Stomach (tissue), 9 donors: ENCODE results near the gene APP. TPM values are rescaled to one million over a fixed set of nuclear protein-coding genes. Genes with fewer than 3 reads are reported as not detected.
"Not testable (repeated sequence)": the region's sequence is repeated elsewhere in the genome, so short reads cannot be mapped to it uniquely, and the experiment has no call there.

Source experiments
- DNase-seq, 2 donors: peaks; one replicate each; pipeline versions ENCODE4 v3.0.0 to v3.0.0-alpha.2; 2013 to 2019
- H3K27ac ChIP-seq, 5 donors: fragments of 200-600 bp in 4 of 5; sonication (generic) in 4 of 5; one replicate each; pipeline ENCODE4 v1.5.1; 2013 to 2019; ENCODE audit warnings: mild to moderate bottlenecking in 1 of 5, moderate library complexity in 1 of 5
- H3K27me3 ChIP-seq, 3 donors: fragments of 200-600 bp; sonication (generic); one replicate each; pipeline ENCODE4 v1.5.1; 2017 to 2019; ENCODE audit warnings: mixed run types in 1 of 3
- H3K36me3 ChIP-seq, 4 donors: fragments of 200-600 bp; sonication (generic); 1 replicate in 3 of 4; 2 replicates in 1 of 4; pipeline ENCODE4 v1.5.1; 2016 to 2019
- H3K4me1 ChIP-seq, 4 donors: fragments of 200-600 bp; sonication (generic); one replicate each; pipeline ENCODE4 v1.5.1; 2016 to 2019
- H3K4me3 ChIP-seq, 4 donors: fragments of 200-600 bp; sonication (generic) in 3 of 4; one replicate each; pipeline ENCODE4 v1.5.1; 2016 to 2019; ENCODE audit warnings: mild to moderate bottlenecking in 1 of 4
- H3K9me3 ChIP-seq, 4 donors: fragments of 200-600 bp; sonication (generic); one replicate each; pipeline ENCODE4 v1.5.1; 2016 to 2019
- EP300 ChIP-seq: sonication (generic); formaldehyde crosslinking; IDR thresholded peaks from one replicate; pipeline ENCODE4 v1.6.1; 2017; ENCODE audit warnings: antibody characterized with exemption
- POLR2A ChIP-seq, 4 donors: fragments of 450-650 bp; IDR thresholded peaks; one replicate each; pipeline ENCODE4 v1.6.1; 2016; ENCODE audit warnings: antibody characterized with exemption in 4 of 4, control low read depth in 2 of 4, mild to moderate bottlenecking in 1 of 4, moderate library complexity in 1 of 4
- POLR2AphosphoS5 ChIP-seq, 3 donors: sonication (generic); formaldehyde crosslinking; IDR thresholded peaks; one replicate each; pipeline ENCODE4 v1.6.1; 2016; ENCODE audit warnings: antibody characterized with exemption in 3 of 3
- WGBS, 5 donors: extraction: QIAGEN DNeasy Blood & Tissue Kit in 3 of 5; methylation state at CpG; one replicate each; pipeline versions ENCODE4 v1.1.5 to v1.1.7; 2013 to 2018; 5-methylcytosine and 5-hydroxymethylcytosine counted together
- intact Hi-C: fragments of 100-400 bp; cut with DNase I; formaldehyde crosslinking; loops from one replicate; pipeline ENCODE4 v1.15.1; 2023; ENCODE audit warnings: low total_unique reads
- polyA plus RNA-seq, 3 donors: library from polyadenylated mRNA; stranded (reverse); fragments of 200-250 nt; gene quantifications; one replicate each; pipeline ENCODE4 v1.2.3, GENCODE V29; 2013
- total RNA-seq, 5 donors: library from RNA; depleted of rRNA; stranded (reverse); fragments of >200 nt; gene quantifications; one replicate each; pipeline versions ENCODE4 v1.1.0 to v1.2.3, GENCODE V29; 2014 to 2016
- TF ChIP-seq, protein P1 (sequence below), 7 experiments: fragments of 450-650 bp in 4 of 7; fragments of 200-600 bp in 3 of 7; sonication (generic) in 3 of 7; IDR thresholded peaks; one replicate each; pipeline ENCODE4 v1.5.1; 2016 to 2019; ENCODE audit warnings: antibody characterized with exemption in 7 of 7, control low read depth in 2 of 7, mild to moderate bottlenecking in 1 of 7
- donor health status: healthy with polysubstance abuse.
- donor health status: Bipolar disorder and iron deficiency.
- donor health status: healthy.

Gene APP
- total and polyA plus RNA-seq, 8 donors, result 41.2 to 408 (median 200) TPM

DNA sequence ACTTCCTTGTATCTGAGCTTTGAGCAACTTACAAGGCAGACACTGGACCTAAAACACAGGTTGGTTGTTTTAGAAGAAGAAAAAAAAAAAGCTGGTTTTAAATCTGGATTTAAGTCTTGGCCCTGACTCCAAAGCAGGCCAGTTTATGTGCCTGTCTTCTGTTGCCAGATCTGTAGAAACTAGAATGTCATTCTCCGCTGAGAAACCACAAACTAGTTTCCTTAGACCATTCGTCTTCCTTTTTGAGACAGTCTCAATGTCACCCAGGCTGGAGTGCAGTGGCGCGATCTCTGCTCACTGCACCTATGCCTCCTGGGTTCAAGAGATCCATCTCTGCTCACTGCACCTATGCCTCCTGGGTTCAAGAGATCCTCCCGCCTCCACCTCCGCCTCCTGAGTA is 33.9 kb downstream of the APP start:
- intact Hi-C loops, result no loop called here
- Histone ChIP-seq H3K9me3 (no peaks in the 10 kb centered on the region), H3K27ac (no peak overlapping the region), H3K4me3 (no peak overlapping the region), H3K36me3 (no peaks in the 10 kb centered on the region), H3K27me3 (no peaks in the 10 kb centered on the region), H3K4me1 (peaks cover 18 to 55% (median 36%) of the 10 kb centered on the region in 4 donors)
- DNase-seq, result no peak
- WGBS, 5 donors, result 61 to 69% (median 68%) methylated on average over 6 of the region's 6 CpGs
- TF ChIP-seq EP300 (no peak), POLR2AphosphoS5 (IDR thresholded peaks at IDR 0.05) (no peak), POLR2A (IDR thresholded peaks at IDR 0.05) (no peak)
- TF ChIP-seq, protein P1, sequence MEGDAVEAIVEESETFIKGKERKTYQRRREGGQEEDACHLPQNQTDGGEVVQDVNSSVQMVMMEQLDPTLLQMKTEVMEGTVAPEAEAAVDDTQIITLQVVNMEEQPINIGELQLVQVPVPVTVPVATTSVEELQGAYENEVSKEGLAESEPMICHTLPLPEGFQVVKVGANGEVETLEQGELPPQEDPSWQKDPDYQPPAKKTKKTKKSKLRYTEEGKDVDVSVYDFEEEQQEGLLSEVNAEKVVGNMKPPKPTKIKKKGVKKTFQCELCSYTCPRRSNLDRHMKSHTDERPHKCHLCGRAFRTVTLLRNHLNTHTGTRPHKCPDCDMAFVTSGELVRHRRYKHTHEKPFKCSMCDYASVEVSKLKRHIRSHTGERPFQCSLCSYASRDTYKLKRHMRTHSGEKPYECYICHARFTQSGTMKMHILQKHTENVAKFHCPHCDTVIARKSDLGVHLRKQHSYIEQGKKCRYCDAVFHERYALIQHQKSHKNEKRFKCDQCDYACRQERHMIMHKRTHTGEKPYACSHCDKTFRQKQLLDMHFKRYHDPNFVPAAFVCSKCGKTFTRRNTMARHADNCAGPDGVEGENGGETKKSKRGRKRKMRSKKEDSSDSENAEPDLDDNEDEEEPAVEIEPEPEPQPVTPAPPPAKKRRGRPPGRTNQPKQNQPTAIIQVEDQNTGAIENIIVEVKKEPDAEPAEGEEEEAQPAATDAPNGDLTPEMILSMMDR (IDR thresholded peaks at IDR 0.05), result no peak

DNA sequence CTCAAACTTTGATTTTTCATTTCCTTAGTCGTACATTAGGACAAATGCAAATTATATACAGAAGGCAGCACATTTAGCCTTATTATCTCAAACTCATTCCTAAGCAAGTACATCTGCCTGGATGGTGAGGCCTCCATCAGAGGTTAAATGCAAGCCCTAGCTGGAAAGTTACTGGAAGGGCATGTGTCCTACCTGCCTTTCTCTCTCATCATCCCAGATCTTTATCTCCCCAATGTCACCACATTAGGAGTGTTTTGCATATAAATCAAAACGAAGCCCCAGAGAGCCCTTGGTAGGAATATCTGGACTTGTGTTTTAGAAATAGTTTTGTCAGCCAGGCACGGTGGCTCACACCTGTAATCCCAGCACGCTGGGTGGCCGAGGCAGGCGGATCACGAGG is 35.0 kb downstream of the APP start:
- no peak for DNase-seq
- Histone ChIP-seq H3K36me3 (no peaks in the 10 kb centered on the region), H3K27me3 (no peaks in the 10 kb centered on the region), H3K4me1 (peaks cover 15 to 46% (median 32%) of the 10 kb centered on the region in 4 donors), H3K27ac (no peak overlapping the region), H3K4me3 (no peak overlapping the region), H3K9me3 (no peaks in the 10 kb centered on the region)
- intact Hi-C loops, result no loop called here
- TF ChIP-seq EP300, result no peak
- 92 to 97% (median 94%) methylated on average over 7 of the region's 7 CpGs for WGBS, 5 donors

DNA sequence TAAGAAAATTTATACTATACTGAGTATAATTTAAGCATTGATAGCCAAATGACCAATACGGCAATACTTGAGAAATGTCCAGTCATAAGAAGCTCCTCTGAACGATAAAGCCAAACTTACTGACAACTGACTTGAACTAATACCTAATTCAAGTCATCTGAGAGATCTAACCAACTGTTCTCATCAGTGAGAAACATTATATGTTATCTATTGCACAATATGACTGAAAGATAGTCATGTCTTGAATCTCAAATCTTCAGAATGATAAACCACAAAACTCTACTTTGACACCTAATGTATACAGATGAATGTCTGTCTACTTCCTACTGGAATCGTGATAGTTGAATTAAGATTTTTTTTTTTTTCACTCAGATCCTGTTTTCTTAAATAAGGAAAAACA is 39.0 kb downstream of the APP start:
- TF ChIP-seq POLR2AphosphoS5 (IDR thresholded peaks at IDR 0.05) (no peak), POLR2A (IDR thresholded peaks at IDR 0.05) (no peak), EP300 (no peak)
- TF ChIP-seq, protein P1 (IDR thresholded peaks at IDR 0.05), result no peak
- WGBS, 5 donors, result 79 to 88% (median 83%) methylated on average over 3 of the region's 3 CpGs
- Histone ChIP-seq H3K9me3 (no peaks in the 10 kb centered on the region), H3K27me3 (no peaks in the 10 kb centered on the region), H3K27ac (no peak overlapping the region), H3K36me3 (no peaks in the 10 kb centered on the region), H3K4me3 (no peak overlapping the region), H3K4me1 (peaks cover 0 to 53% (median 16%) of the 10 kb centered on the region in 4 donors)
- intact Hi-C loops, result no loop called here
- DNase-seq, result no peak

DNA sequence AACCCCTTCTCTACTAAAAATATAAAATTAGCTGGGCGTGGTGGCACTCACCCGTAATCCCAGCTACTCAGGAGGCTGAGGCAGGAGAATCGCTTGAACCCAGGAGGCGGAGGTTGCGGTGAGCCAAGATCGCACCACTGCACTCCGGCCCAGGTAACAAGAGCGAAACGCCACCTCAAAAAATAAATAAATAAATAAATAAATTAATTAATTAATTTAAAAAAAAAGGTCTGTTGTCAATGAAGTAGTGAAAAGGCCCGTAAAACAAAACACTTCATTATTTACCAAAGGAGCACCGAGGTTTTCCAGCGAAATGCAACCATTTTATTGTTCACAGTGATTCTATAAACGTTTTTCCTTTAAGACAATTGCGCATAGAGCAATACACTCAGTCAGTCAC is 39.5 kb downstream of the APP start:
- WGBS, 5 donors, result 88 to 89% (median 89%) methylated on average over 14 of the region's 14 CpGs
- H3K9me3 ChIP-seq, H3K36me3 ChIP-seq, H3K27ac ChIP-seq, H3K27me3 ChIP-seq, DNase-seq, H3K4me3 ChIP-seq, intact Hi-C loops: not testable (repeated sequence)
- H3K4me1 ChIP-seq, result peaks cover 0 to 54% (median 15%) of the 10 kb centered on the region in 4 donors

DNA sequence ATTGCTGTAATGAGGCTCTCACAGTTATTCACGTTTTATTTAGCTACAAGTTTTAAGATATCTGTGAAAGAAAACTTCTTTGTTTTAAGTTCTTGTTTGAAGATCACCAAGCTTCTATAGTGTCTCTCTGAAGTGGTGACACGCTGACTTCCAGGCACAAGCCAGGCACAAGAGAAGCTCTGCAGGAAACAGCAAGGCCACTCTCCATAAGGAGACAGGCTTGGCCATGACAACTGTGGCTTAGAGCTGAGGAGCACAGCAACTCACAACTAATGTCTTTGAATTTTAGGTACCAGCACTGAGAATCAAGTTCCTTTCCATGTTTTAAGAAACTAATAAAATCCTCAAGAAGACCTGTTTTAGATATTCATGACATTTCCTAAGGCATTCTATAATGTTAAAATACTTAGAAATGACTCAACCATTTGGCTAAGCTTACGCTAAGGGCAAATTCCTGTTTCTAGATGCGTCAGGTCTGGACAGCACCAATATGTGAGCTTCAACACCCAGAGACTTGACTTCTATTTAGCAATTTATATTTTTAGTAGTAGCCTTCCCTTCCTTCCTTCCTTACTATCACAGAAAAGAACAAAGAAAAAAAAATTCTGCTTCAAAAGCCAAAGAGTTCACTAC is 40.2 kb downstream of the APP start:
- intact Hi-C loops, result no loop called here
- H3K36me3 ChIP-seq, result no peaks in the 10 kb centered on the region
- no peak for TF ChIP-seq POLR2AphosphoS5 (IDR thresholded peaks at IDR 0.05)
- TF ChIP-seq, protein P1 (IDR thresholded peaks at IDR 0.05), result no peak
- no peak for TF ChIP-seq POLR2A (IDR thresholded peaks at IDR 0.05)
- no peak for TF ChIP-seq EP300
- H3K9me3 ChIP-seq, result no peaks in the 10 kb centered on the region
- no peaks in the 10 kb centered on the region for H3K27me3 ChIP-seq
- whole genome bisulfite sequencing, 5 donors, result 63 to 73% (median 66%) methylated on average over 4 of the region's 4 CpGs
- peaks cover 0 to 55% (median 21%) of the 10 kb centered on the region in 4 donors for H3K4me1 ChIP-seq
- no peak overlapping the region for H3K4me3 ChIP-seq
- no peak for DNase-seq
- peak overlapping the region in 2 of 5 donors; percentile 39 to 50 for H3K27ac ChIP-seq
